Endothelial cell of umbilical vein (primary cell): ENCODE measurements around the gene BACH2. TPM values are rescaled to one million over a fixed set of nuclear protein-coding genes. Genes with fewer than 3 reads are reported as not detected.

Experiments used
- BruUV-seq: library from RNA; stranded (reverse); fragments of 400-500 nt; replicated peaks from 2 replicates; lab custom pipeline; 2021; lab: Mats Ljungman, UMichigan
- CTCF ChIA-PET: fragments of 300-600, 350-600 bp; sonication (Branson Sonifier 250); formaldehyde crosslinking; loops from one replicate; lab custom pipeline; 2021; ENCODE audit warnings: antibody characterized with exemption, inconsistent platforms; lab: Charles Lee
- POLR2A ChIA-PET: fragments of 300-600, 350-600 bp; sonication (Branson Sonifier 250); formaldehyde crosslinking; loops from one replicate; lab custom pipeline; 2021; ENCODE audit warnings: antibody characterized with exemption, inconsistent platforms; lab: Charles Lee
- DNase-seq: peaks from one replicate; pipeline ENCODE4 v3.0.0-alpha.2; 2011; ENCODE audit warnings: low read depth, low spot score
- FAIRE-seq: peaks from 2 replicates; lab custom pipeline; 2011; peaks lifted over from hg19 to GRCh38; lab: Jason Lieb, UNC
- H2AFZ ChIP-seq: 2 replicates; pipeline ENCODE4 v1.6.0; 2012; ENCODE audit warnings: low read depth, low read length, control low read depth, inconsistent platforms
- H3K27ac ChIP-seq: 2 replicates; pipeline ENCODE4 v1.5.1; 2011; ENCODE audit warnings: low read depth, mild to moderate bottlenecking, control low read depth, low read length, moderate library complexity; ENCODE audit not compliant: insufficient read depth
- H3K27me3 ChIP-seq, 2 experiments: 2 replicates each; pipeline versions ENCODE4 v1.6.0 to v1.6.1; 2011; ENCODE audit warnings: low read length in 2 of 2, mixed read lengths in 1 of 2; ENCODE audit not compliant: control insufficient read depth in 2 of 2, insufficient read depth in 2 of 2
- H3K36me3 ChIP-seq, 2 experiments: 2 replicates in 1 of 2; 3 replicates in 1 of 2; pipeline ENCODE4 v1.5.1; 2011; ENCODE audit warnings: low read length in 2 of 2, mild to moderate bottlenecking in 1 of 2, moderate library complexity in 1 of 2; ENCODE audit not compliant: control insufficient read depth in 2 of 2, insufficient read depth in 2 of 2; ENCODE audit errors: extremely low read depth in 1 of 2
- H3K4me1 ChIP-seq: 3 replicates; pipeline ENCODE4 v1.5.1; 2011; ENCODE audit warnings: mild to moderate bottlenecking, low read length; ENCODE audit not compliant: control insufficient read depth, insufficient read depth; ENCODE audit errors: extremely low read depth
- H3K4me2 ChIP-seq: 2 replicates; pipeline ENCODE4 v1.6.1; 2011; ENCODE audit warnings: low read length, control low read depth, mixed read lengths; ENCODE audit not compliant: insufficient read depth
- H3K4me3 ChIP-seq, 3 experiments: fragments of 200-600 bp in 1 of 3; sonication (generic), shearing (Covaris generic) in 1 of 3; replicated peaks in 1 of 3; 2 replicates each; pipeline ENCODE4 v1.5.1; 2011 to 2016; ENCODE audit warnings: control low read depth in 3 of 3, low read length in 3 of 3, mild to moderate bottlenecking in 2 of 3, inconsistent platforms in 1 of 3, low read depth in 1 of 3, moderate library complexity in 1 of 3; ENCODE audit not compliant: insufficient read depth in 1 of 3
- H3K79me2 ChIP-seq: 2 replicates; pipeline ENCODE4 v1.6.0; 2012; ENCODE audit warnings: low read length, inconsistent platforms; ENCODE audit not compliant: control insufficient read depth, insufficient read depth
- H3K9ac ChIP-seq: replicated peaks from 2 replicates; pipeline ENCODE3; 2011; ENCODE audit warnings: low read length, control low read depth; ENCODE audit not compliant: insufficient read depth; ENCODE audit errors: extremely low read depth
- H3K9me1 ChIP-seq: replicated peaks from 3 replicates; pipeline ENCODE4 v1.6.0; 2011; ENCODE audit warnings: mild to moderate bottlenecking, low read length; ENCODE audit not compliant: control insufficient read depth, insufficient read depth; ENCODE audit errors: extremely low read depth
- H3K9me3 ChIP-seq: replicated peaks from 2 replicates; pipeline ENCODE4 v1.5.1; 2012; ENCODE audit warnings: low read length, inconsistent platforms; ENCODE audit not compliant: control insufficient read depth, insufficient read depth
- H4K20me1 ChIP-seq: replicated peaks from 2 replicates; pipeline ENCODE3; 2011; ENCODE audit warnings: mild to moderate bottlenecking, low read length; ENCODE audit not compliant: control insufficient read depth, insufficient read depth; ENCODE audit errors: extremely low read depth
- EZH2 ChIP-seq: IDR thresholded peaks from 2 replicates; pipeline ENCODE4 v1.6.1; 2012; ENCODE audit warnings: borderline replicate concordance, low read depth, mild to moderate bottlenecking, moderate library complexity, low read length, inconsistent platforms; ENCODE audit not compliant: severe bottlenecking
- FOS ChIP-seq: IDR thresholded peaks from 2 replicates; pipeline ENCODE4 v1.6.1; 2011; ENCODE audit warnings: mild to moderate bottlenecking, low read length, moderate library complexity, borderline replicate concordance; ENCODE audit not compliant: insufficient read depth
- GATA2 ChIP-seq: IDR thresholded peaks from 2 replicates; pipeline ENCODE4 v1.7.0; 2011; ENCODE audit warnings: low read depth, mild to moderate bottlenecking, moderate library complexity, mixed read lengths, low read length; ENCODE audit not compliant: insufficient read length, insufficient read depth
- JUN ChIP-seq: IDR thresholded peaks from 2 replicates; pipeline ENCODE4 v1.6.1; 2011; ENCODE audit warnings: borderline replicate concordance, low read depth; ENCODE audit not compliant: insufficient read length, insufficient read depth
- POLR2AphosphoS5 ChIP-seq: IDR thresholded peaks from 2 replicates; pipeline ENCODE4 v1.6.1; 2012; ENCODE audit warnings: low read depth, mild to moderate bottlenecking, control low read depth, low read length, moderate library complexity; ENCODE audit not compliant: insufficient read depth
- dilution Hi-C: fragments of 300-500 bp; cut with MboI; formaldehyde crosslinking; loops from one replicate; pipeline ENCODE4 v1.15.0; 2019; ENCODE audit warnings: low sequenced_read_pairs; ENCODE audit not compliant: extremely low pct_ligation_motif_present
- intact Hi-C: fragments of 100-400 bp; cut with micrococcal nuclease; formaldehyde crosslinking; loops from one replicate; pipeline ENCODE4 v1.10.0; 2022
- polyA plus RNA-seq, 4 experiments: library from polyadenylated mRNA; depleted of rRNA in 3 of 4; stranded (reverse) in 3 of 4; unstranded in 1 of 4; fragments of >200 nt; gene quantifications; 2 replicates each; pipeline versions ENCODE4 v1.2.1 to v1.2.3, GENCODE V29; 2011 to 2012; ENCODE audit warnings: missing spikeins in 1 of 4
- total RNA-seq: library from RNA; stranded (reverse); gene quantifications from 2 replicates; pipeline ENCODE4 v1.2.3, GENCODE V29; 2021
- TF ChIP-seq, protein P1 (sequence below): IDR thresholded peaks from 2 replicates; pipeline ENCODE4 v1.6.1; 2011; ENCODE audit not compliant: insufficient read depth, insufficient read length
- TF ChIP-seq, protein P2 (sequence below), 2 donors: IDR thresholded peaks; 1 replicate in 1 of 2; 2 replicates in 1 of 2; pipeline ENCODE4 v1.5.1; 2011; ENCODE audit warnings: low read length in 2 of 2, mild to moderate bottlenecking in 2 of 2, moderate library complexity in 2 of 2, control low read depth in 1 of 2, inconsistent platforms in 1 of 2, low read depth in 1 of 2; ENCODE audit not compliant: insufficient read depth in 1 of 2; ENCODE audit errors: extremely low read depth in 1 of 2

The BACH2 gene
- total and polyA plus RNA-seq, 2 donors (not counting 3 experiments of a cell fraction or from before 2014, with no cell fraction given) = 1.7 to 5.6 TPM

DNA sequence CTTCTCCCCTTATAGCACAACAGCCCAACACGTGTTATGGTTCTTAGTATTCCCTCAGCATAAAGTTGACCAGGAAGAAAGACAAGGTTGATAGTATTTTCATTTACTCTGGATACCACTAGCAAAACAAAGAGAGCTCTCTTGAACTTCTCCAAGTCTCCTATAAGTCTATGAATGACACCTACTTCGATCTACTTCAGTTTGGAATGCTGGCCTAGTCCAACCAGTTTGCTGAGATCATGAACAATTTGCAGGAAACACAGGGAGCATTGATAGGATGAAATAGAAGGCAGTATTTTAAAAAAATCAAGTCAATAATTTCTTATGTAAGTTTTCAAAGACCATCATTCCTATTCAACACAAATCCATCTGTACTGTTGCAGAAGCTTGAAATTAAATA lies 308.8 kb downstream of the BACH2 start:
- H4K20me1 ChIP-seq = no peaks in the 10 kb centered on the region
- CTCF ChIA-PET = interaction anchor here (1.3 to 1.5 kb wide), 2 partner anchors 10 to 491 kb away, joined by 3 to 4 read pairs; no protein-coding TSS in a partner anchor
- TF ChIP-seq JUN (no peak), GATA2 (no peak), EZH2 (no peak), POLR2AphosphoS5 (no peak), FOS (no peak)
- TF ChIP-seq, protein P1, sequence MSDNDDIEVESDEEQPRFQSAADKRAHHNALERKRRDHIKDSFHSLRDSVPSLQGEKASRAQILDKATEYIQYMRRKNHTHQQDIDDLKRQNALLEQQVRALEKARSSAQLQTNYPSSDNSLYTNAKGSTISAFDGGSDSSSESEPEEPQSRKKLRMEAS = no peak
- TF ChIP-seq, protein P2, sequence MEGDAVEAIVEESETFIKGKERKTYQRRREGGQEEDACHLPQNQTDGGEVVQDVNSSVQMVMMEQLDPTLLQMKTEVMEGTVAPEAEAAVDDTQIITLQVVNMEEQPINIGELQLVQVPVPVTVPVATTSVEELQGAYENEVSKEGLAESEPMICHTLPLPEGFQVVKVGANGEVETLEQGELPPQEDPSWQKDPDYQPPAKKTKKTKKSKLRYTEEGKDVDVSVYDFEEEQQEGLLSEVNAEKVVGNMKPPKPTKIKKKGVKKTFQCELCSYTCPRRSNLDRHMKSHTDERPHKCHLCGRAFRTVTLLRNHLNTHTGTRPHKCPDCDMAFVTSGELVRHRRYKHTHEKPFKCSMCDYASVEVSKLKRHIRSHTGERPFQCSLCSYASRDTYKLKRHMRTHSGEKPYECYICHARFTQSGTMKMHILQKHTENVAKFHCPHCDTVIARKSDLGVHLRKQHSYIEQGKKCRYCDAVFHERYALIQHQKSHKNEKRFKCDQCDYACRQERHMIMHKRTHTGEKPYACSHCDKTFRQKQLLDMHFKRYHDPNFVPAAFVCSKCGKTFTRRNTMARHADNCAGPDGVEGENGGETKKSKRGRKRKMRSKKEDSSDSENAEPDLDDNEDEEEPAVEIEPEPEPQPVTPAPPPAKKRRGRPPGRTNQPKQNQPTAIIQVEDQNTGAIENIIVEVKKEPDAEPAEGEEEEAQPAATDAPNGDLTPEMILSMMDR (IDR thresholded peaks at IDR 0.05; ENCODE audit: extremely low read depth in 1 of 2, insufficient read depth in 1 of 2, low read depth in 1 of 2, low read length in 2 of 2) = no peak
- H3K27ac ChIP-seq = no peak overlapping the region
- H3K4me2 ChIP-seq = no peak overlapping the region
- no peaks in the 10 kb centered on the region for H3K9me1 ChIP-seq
- dilution Hi-C loops = no loop called here
- no peak overlapping the region for H3K4me3 ChIP-seq
- intact Hi-C loops = no loop called here
- BruUV-seq = no TSS peak
- no peaks in the 10 kb centered on the region for H3K36me3 ChIP-seq
- DNase-seq = no peak
- FAIRE-seq = no peak
- H3K9me3 ChIP-seq = no peaks in the 10 kb centered on the region
- H2AFZ ChIP-seq = no peak overlapping the region
- peaks cover 0 to 1% of the 10 kb centered on the region in 2 experiments for H3K27me3 ChIP-seq
- no peaks in the 10 kb centered on the region for H3K79me2 ChIP-seq
- H3K4me1 ChIP-seq = no peaks in the 10 kb centered on the region
- POLR2A ChIA-PET = no interaction called here
- H3K9ac ChIP-seq = no peak overlapping the region
